CD4-positive, alpha-beta T cell (primary cell): ENCODE measurements around the gene CYP27A1. TPM values are rescaled to one million over a fixed set of nuclear protein-coding genes. Genes with fewer than 3 reads are reported as not detected.

Source experiments
- ATAC-seq: fragments of 200-7000 bp; cut with Tn5 transposase; one replicate; pipeline ENCODE4 v1.10.0; 2022; ENCODE audit warnings: mild to moderate bottlenecking; ENCODE audit not compliant: poor library complexity
- CTCF ChIA-PET: fragments of 350-600 bp; sonication (Branson Sonifier 250); formaldehyde crosslinking; loops from one replicate; lab custom pipeline; 2021; ENCODE audit warnings: antibody characterized with exemption, inconsistent platforms; lab: Charles Lee
- POLR2A ChIA-PET: fragments of 350-600 bp; sonication (Branson Sonifier 250); formaldehyde crosslinking; loops from one replicate; lab custom pipeline; 2021; ENCODE audit warnings: antibody characterized with exemption, inconsistent platforms; lab: Charles Lee
- DNase-seq, 14 experiments: peaks; one replicate each; pipeline ENCODE4 v3.0.0-alpha.2; 2013 to 2020; ENCODE audit warnings: mixed read lengths in 2 of 14
- H3K27ac ChIP-seq, 2 donors: one replicate each; pipeline versions ENCODE4 v1.5.1 to v1.7.0; 2013; ENCODE audit warnings: low read length in 2 of 2, low read depth in 1 of 2, mild to moderate bottlenecking in 1 of 2
- H3K27me3 ChIP-seq, 2 experiments: 1 replicate in 1 of 2; 2 replicates in 1 of 2; pipeline versions ENCODE4 v1.6.1 to v1.7.0; 2013; ENCODE audit warnings: low read length in 2 of 2, control low read depth in 1 of 2, mild to moderate bottlenecking in 1 of 2, moderate library complexity in 1 of 2; ENCODE audit not compliant: insufficient read depth in 2 of 2, control insufficient read depth in 1 of 2
- H3K36me3 ChIP-seq: one replicate; pipeline ENCODE4 v1.6.1; 2013; ENCODE audit warnings: low read length, control low read depth; ENCODE audit not compliant: insufficient read depth
- H3K4me1 ChIP-seq: one replicate; pipeline ENCODE4 v1.6.1; 2013; ENCODE audit warnings: low read length, control low read depth; ENCODE audit not compliant: insufficient read depth
- H3K4me3 ChIP-seq: one replicate; pipeline ENCODE4 v1.5.1; 2013; ENCODE audit warnings: mild to moderate bottlenecking, low read length, moderate library complexity
- H3K9me3 ChIP-seq, 2 experiments: 1 replicate in 1 of 2; 2 replicates in 1 of 2; pipeline versions ENCODE4 v1.6.1 to v1.7.0; 2013; ENCODE audit warnings: low read length in 2 of 2, mild to moderate bottlenecking in 2 of 2, control low read depth in 1 of 2, moderate library complexity in 1 of 2; ENCODE audit not compliant: control insufficient read depth in 1 of 2, insufficient read depth in 1 of 2
- H3K27ac Mint-ChIP-seq: one replicate; pipeline ENCODE4 v1.8.0; 2020; ENCODE audit warnings: mixed read lengths
- H3K27me3 Mint-ChIP-seq: one replicate; pipeline ENCODE4 v1.8.0; 2021; ENCODE audit warnings: mixed read lengths
- H3K36me3 Mint-ChIP-seq: one replicate; pipeline ENCODE4 v1.8.0; 2021; ENCODE audit warnings: low read depth, mixed read lengths
- H3K4me1 Mint-ChIP-seq: one replicate; pipeline ENCODE4 v1.8.0; 2021; ENCODE audit warnings: low read depth, mixed read lengths
- H3K4me3 Mint-ChIP-seq: one replicate; pipeline ENCODE4 v1.8.0; 2020; ENCODE audit warnings: mild to moderate bottlenecking, mixed read lengths
- H3K9me3 Mint-ChIP-seq: one replicate; pipeline ENCODE4 v1.8.0; 2020; ENCODE audit warnings: mixed read lengths
- intact Hi-C, 2 experiments: fragments of 100-400 bp; cut with DNase I in 1 of 2; cut with micrococcal nuclease in 1 of 2; formaldehyde crosslinking; loops; one replicate each; pipeline versions ENCODE4 v1.15.1 to v1.9.0; 2023 to 2025; cut with DNase I, micrococcal nuclease
- total RNA-seq, 174 experiments: library from RNA in 2 of 174; stranded (reverse) in 2 of 174; gene quantifications; one replicate each; pipeline ENCODE4 v1.2.3 and lab custom pipeline; 2021 to 2026
- TF ChIP-seq, protein P1 (sequence below): fragments of 200-600 bp; IDR thresholded peaks from one replicate; pipeline ENCODE4 v1.8.0; 2022; ENCODE audit warnings: antibody characterized with exemption, mild to moderate bottlenecking

CYP27A1 gene
- total RNA-seq, 2 experiments from 2014 or later: 0.28 TPM; not detected in 1

DNA sequence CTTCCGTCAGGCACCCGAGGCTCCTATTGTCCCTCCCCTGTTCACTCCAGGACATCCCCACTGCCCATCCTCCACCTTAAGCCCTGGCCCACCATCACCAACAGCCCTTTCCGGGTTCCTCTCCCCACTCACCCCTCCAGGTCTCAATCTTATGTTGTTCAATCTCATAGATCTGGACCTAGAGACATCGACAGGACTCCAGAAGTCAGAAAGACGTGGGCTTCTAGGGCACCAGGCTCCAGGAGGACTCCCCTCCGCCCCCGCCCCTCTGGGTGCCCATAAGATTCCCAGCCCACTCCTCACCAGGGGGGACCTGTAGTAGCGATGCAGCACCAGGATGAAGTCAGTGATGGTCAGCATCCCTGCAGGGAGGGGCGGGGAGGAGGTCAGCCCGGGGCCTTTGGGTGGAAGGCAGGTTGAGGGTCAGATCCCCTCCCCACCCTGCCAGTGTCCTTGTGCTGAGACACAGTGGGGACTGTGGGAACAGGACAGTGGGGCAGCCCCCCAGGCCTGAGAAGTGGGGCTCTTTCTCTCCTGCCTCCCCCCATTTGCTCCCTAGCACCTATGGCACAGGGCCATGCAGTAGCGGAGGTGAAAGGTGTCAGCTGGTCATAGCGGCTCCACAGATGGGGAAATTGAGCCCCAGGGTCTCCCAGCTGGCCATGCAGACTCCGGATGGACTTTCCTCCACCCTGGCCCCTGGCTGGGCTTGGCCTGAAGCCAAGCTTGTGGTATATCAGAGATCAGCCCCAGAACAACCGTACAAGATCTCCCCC lies 45.9 kb downstream of the CYP27A1 start:
- peaks cover 0 to 4% of the 10 kb centered on the region in 2 experiments for H3K9me3 ChIP-seq
- peaks cover 5 to 27% of the 10 kb centered on the region in 2 experiments for H3K27me3 ChIP-seq
- H3K9me3 Mint-ChIP-seq: no peaks in the 10 kb centered on the region

DNA sequence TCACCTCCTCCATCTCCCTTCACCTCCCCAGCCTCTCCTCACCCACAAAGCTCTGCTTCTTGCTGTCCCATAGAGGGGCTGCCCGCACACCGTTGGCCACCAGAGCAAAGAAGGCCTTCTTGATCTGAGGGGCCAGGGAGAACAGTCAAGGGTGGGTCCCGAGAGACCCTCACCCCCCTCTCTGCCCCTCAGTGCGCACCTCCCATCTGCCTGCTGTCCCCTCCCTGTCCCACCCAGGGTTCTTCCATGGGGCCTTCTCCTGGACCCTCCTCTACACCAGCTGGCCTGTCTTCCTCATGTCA lies 46.5 kb downstream of the CYP27A1 start:
- no peak overlapping the region for H3K27ac ChIP-seq
- H3K4me3 Mint-ChIP-seq: no peak overlapping the region
- ATAC-seq (no peak), DNase-seq (no peak)
- H3K27me3 ChIP-seq: peaks cover 5 to 33% of the 10 kb centered on the region in 2 experiments
- peaks cover 0 to 4% of the 10 kb centered on the region in 2 experiments for H3K9me3 ChIP-seq
- no peaks in the 10 kb centered on the region for H3K4me1 Mint-ChIP-seq
- H3K36me3 Mint-ChIP-seq: no peaks in the 10 kb centered on the region
- H3K9me3 Mint-ChIP-seq: no peaks in the 10 kb centered on the region
- ChIA-PET CTCF (no interaction called here), POLR2A (interaction anchor here (0.6 kb wide), 1 partner anchor 19 kb away, joined by 3 read pairs; no protein-coding TSS in a partner anchor)
- H3K36me3 ChIP-seq: no peaks in the 10 kb centered on the region
- H3K4me3 ChIP-seq: no peak overlapping the region
- no peak overlapping the region for H3K27ac Mint-ChIP-seq
- peaks cover 33% of the 10 kb centered on the region for H3K27me3 Mint-ChIP-seq
- no peaks in the 10 kb centered on the region for H3K4me1 ChIP-seq
- intact Hi-C loops: no loop called here
- TF ChIP-seq, protein P1, sequence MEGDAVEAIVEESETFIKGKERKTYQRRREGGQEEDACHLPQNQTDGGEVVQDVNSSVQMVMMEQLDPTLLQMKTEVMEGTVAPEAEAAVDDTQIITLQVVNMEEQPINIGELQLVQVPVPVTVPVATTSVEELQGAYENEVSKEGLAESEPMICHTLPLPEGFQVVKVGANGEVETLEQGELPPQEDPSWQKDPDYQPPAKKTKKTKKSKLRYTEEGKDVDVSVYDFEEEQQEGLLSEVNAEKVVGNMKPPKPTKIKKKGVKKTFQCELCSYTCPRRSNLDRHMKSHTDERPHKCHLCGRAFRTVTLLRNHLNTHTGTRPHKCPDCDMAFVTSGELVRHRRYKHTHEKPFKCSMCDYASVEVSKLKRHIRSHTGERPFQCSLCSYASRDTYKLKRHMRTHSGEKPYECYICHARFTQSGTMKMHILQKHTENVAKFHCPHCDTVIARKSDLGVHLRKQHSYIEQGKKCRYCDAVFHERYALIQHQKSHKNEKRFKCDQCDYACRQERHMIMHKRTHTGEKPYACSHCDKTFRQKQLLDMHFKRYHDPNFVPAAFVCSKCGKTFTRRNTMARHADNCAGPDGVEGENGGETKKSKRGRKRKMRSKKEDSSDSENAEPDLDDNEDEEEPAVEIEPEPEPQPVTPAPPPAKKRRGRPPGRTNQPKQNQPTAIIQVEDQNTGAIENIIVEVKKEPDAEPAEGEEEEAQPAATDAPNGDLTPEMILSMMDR: no peak

More for the DNA sequence above, 45.9 kb downstream of the CYP27A1 start:
- POLR2A ChIA-PET: interaction anchor here (0.6 kb wide), 1 partner anchor 19 kb away, joined by 3 read pairs; no protein-coding TSS in a partner anchor
- Histone ChIP-seq H3K4me1 (no peaks in the 10 kb centered on the region), H3K4me3 (no peak overlapping the region), H3K27ac (no peak overlapping the region), H3K36me3 (no peaks in the 10 kb centered on the region)
- Mint-ChIP-seq H3K27ac (no peak overlapping the region), H3K36me3 (no peaks in the 10 kb centered on the region), H3K4me3 (no peak overlapping the region), H3K4me1 (no peaks in the 10 kb centered on the region), H3K27me3 (peaks cover 28% of the 10 kb centered on the region)
- ATAC-seq: no peak
- TF ChIP-seq, protein P1: no peak
- intact Hi-C loops: no loop called here
- CTCF ChIA-PET: no interaction called here
- DNase-seq: no peak

DNA sequence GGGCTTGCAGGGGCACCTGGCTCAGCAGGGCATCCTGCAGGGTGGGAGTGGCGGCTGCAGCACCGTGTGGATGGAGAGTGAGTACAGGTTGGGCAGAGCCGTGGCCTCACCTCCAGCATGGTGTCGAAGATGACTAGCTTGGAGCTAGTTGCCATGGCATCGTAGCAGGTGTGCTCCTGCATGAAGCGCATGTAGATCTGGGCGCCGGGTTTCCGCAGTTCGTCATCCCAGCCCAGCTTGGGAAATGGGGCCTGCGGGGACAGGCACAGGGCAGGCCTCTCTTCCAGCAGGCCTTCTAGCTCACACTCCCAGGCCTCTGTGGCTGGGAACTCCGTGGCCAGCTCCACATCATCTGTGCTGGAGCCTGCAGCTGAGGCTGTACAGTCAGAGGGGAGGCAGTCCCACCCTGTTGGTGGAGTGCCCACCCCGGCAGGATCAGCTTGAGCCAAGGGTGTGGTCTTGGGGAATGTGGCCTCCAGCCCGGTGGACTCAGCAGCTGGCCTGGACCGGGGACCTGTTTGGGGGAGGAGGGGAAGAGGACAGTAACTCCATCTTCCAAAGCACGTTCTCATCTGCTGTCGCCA lies 48.0 kb downstream of the CYP27A1 start:
- TF ChIP-seq, protein P1: no peak
- Mint-ChIP-seq H3K27me3 (peaks cover 47% of the 10 kb centered on the region), H3K27ac (no peak overlapping the region), H3K4me3 (no peak overlapping the region), H3K4me1 (no peaks in the 10 kb centered on the region), H3K9me3 (no peaks in the 10 kb centered on the region), H3K36me3 (no peaks in the 10 kb centered on the region)
- Histone ChIP-seq H3K27ac (no peak overlapping the region), H3K4me3 (no peak overlapping the region), H3K4me1 (no peaks in the 10 kb centered on the region), H3K9me3 (peaks cover 0 to 4% of the 10 kb centered on the region in 2 experiments), H3K27me3 (peaks cover 7 to 46% of the 10 kb centered on the region in 2 experiments), H3K36me3 (no peaks in the 10 kb centered on the region)
- POLR2A ChIA-PET: no interaction called here
- ATAC-seq (no peak), DNase-seq (no peak)
- CTCF ChIA-PET: no interaction called here
- intact Hi-C loops: no loop called here
